T47D (cell line): Measurements from ENCODE around the gene DCDC1.
A peak's percentile ranks its signal among the peaks of the same experiment; 100 is the strongest.
"Not testable (repeated sequence)": the region's sequence is repeated elsewhere in the genome, so short reads cannot be mapped to it uniquely, and the experiment has no call there.

ENCODE experiments used
- DNase-seq, 2 experiments: peaks; one replicate each; pipeline versions ENCODE4 v3.0.0 to v3.0.0-alpha.2; 2011 to 2012; ENCODE audit warnings: low read depth in 1 of 2, low spot score in 1 of 2
- JUND ChIP-seq: IDR thresholded peaks from 2 replicates; pipeline ENCODE4 v1.6.1; 2012; ENCODE audit warnings: low read depth
- in situ Hi-C: cut with HindIII; loops from 2 replicates; pipeline ENCODE4 v1.10.0; 2016; ENCODE audit warnings: low sequenced_read_pairs, low pct_unique_long_range_greater_than_20kb

Gene DCDC1

GRCh38 chr11:31361743-31362142 lies 7.8 kb downstream of the DCDC1 start:
- in situ Hi-C loops, result no loop called here
- TF ChIP-seq JUND, result no peak
- DNase-seq, result no peak

- DNase-seq, result no peak
- TF ChIP-seq JUND, result no peak
- in situ Hi-C loops, result no loop called here
These were observed 13.7 kb downstream of the DCDC1 start for GRCh38 chr11:31355817-31356216.

GRCh38 chr11:31355131-31355530 lies 14.4 kb downstream of the DCDC1 start:
- DNase-seq, result no peak
- no peak for TF ChIP-seq JUND
- in situ Hi-C loops, result no loop called here

GRCh38 chr11:31351168-31351567 lies 18.4 kb downstream of the DCDC1 start:
- DNase-seq, result no peak
- no peak for TF ChIP-seq JUND
- in situ Hi-C loops, result no loop called here

- TF ChIP-seq JUND, result no peak
- peak in 1 of 2 experiments; percentile 53 for DNase-seq
- in situ Hi-C loops, result no loop called here
These were observed 28.5 kb downstream of the DCDC1 start for GRCh38 chr11:31340903-31341572.

GRCh38 chr11:31337806-31338205 lies 31.7 kb downstream of the DCDC1 start:
- no peak for DNase-seq
- TF ChIP-seq JUND, result no peak
- in situ Hi-C loops, result no loop called here

GRCh38 chr11:31328697-31329096 lies 40.8 kb downstream of the DCDC1 start:
- in situ Hi-C loops, result no loop called here
- TF ChIP-seq JUND, result no peak
- DNase-seq, result no peak

GRCh38 chr11:31327417-31327816 lies 42.1 kb downstream of the DCDC1 start:
- DNase-seq, result no peak
- TF ChIP-seq JUND, result no peak
- in situ Hi-C loops, result no loop called here

- no peak for TF ChIP-seq JUND
- DNase-seq, result no peak
- in situ Hi-C loops, result no loop called here
These were observed 42.9 kb downstream of the DCDC1 start for GRCh38 chr11:31326470-31327148.

GRCh38 chr11:31325160-31325559 lies 44.4 kb downstream of the DCDC1 start:
- in situ Hi-C loops, result no loop called here
- no peak for DNase-seq
- TF ChIP-seq JUND, result no peak

- TF ChIP-seq JUND, result no peak
- in situ Hi-C loops, result no loop called here
- DNase-seq, result no peak
These were observed 46.4 kb downstream of the DCDC1 start for GRCh38 chr11:31323145-31323544.

- in situ Hi-C loops, DNase-seq: not testable (repeated sequence)
These were observed 48.0 kb downstream of the DCDC1 start for GRCh38 chr11:31321494-31321893.

GRCh38 chr11:31303644-31304180 lies 65.8 kb downstream of the DCDC1 start:
- no peak for DNase-seq
- in situ Hi-C loops, result no loop called here
- no peak for TF ChIP-seq JUND
